ENCODE data around the gene CERS6. TPM values are rescaled to one million over a fixed set of nuclear protein-coding genes. Genes with fewer than 3 reads are reported as not detected.
"Not testable (repeated sequence)": the region's sequence is repeated elsewhere in the genome, so short reads cannot be mapped to it uniquely, and the experiment has no call there.

Gene CERS6
- total and polyA plus RNA-seq, 2 of the 8 experiments (the other 6 are each of a cell fraction or from before 2014, with no cell fraction given): 6.8 to 28.2 TPM

DNA sequence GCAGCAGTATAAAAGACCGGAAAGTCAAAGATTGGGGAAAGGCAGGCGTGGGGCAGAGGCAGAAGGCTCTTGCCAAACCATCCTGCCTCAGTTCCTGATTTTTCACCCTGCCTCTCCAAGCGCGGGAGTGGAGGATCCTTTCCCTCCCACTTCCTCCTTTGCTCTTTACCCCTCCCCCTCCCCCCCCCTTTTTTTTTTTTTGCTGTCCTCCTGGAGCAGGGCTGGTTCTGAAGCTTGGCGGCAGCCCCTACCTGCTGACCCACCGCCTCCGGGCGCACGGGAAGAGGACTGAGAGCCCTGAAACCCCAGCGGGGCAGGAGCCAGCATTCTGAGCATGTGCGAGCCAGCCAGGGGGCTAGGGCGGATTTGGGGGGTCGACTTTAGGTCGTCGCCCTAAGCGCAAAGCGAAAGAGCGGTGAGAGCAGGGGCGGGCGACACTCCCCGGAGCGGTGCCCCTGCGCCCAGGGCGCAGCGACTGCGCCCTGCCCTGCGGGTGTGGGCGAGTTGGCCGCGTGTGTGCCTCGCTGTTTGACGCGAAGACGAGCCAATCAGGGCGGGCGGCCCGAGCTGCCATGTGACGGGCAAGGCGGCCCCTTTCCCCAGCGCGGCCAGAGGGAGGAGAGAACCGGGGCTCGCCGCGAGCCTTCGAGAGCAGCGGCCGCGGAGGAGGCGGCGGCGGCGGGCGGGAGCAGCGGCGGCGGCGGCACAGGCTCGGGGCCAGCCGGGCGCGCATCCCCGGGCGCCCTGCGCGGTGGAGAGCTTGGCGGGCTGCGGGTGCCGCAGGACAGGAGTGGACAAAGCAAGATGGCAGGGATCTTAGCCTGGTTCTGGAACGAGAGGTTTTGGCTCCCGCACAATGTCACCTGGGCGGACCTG, at the start of gene CERS6 (continued):
- TF ChIP-seq CTBP2 (IDR thresholded peaks at IDR 0.05; ENCODE audit: borderline replicate concordance, insufficient read depth, insufficient read length, low read length): no peak
- TF ChIP-seq POLR2A (IDR thresholded peaks at IDR 0.05; ENCODE audit: control extremely low read depth in 1 of 2, low read depth in 2 of 2, low read length in 2 of 2): peak; percentile 48 to 80

GRCh38 chr2:168412301-168412700, 43.8 kb upstream of the CERS6 start:
- WGBS, 2 experiments (ENCODE audit: extremely low coverage in 1 of 2, insufficient coverage in 1 of 2, insufficient read length in 1 of 2, insufficient replicate concordance in 2 of 2, low coverage in 1 of 2, low lambda C conversion rate in 2 of 2, missing lambda C conversion rate in 1 of 2): 67% methylated on average over 5 of the region's 5 CpGs; no CpG with 5 or more reads in 1 of the 2 experiments
- H3K9me3 ChIP-seq (ENCODE audit: insufficient read depth in 2 of 2, low read depth in 1 of 2, low read length in 1 of 2): peaks cover 13 to 23% of the 10 kb centered on the region in 2 experiments
- H3K4me2 ChIP-seq (ENCODE audit: insufficient read depth in 1 of 2, low read depth in 2 of 2, low read length in 2 of 2); H2BK15ac ChIP-seq (ENCODE audit: low read length); H4K91ac ChIP-seq (replicated peaks; ENCODE audit: insufficient read length, low read length); H4K8ac ChIP-seq (ENCODE audit: extremely low read depth, insufficient read depth, low read length); H2AFZ ChIP-seq (ENCODE audit: low read length); H2BK12ac ChIP-seq (ENCODE audit: low read depth, low read length); H4K5ac ChIP-seq (ENCODE audit: insufficient read length, low read depth, low read length); H2AK5ac ChIP-seq (ENCODE audit: low read depth, low read length); H3K56ac ChIP-seq (replicated peaks; ENCODE audit: insufficient read length, low read depth, low read length); H3K79me2 ChIP-seq (ENCODE audit: control insufficient read depth in 1 of 2, insufficient read depth in 2 of 2, low read length in 2 of 2); H2BK5ac ChIP-seq (ENCODE audit: low read depth, low read length); FAIRE-seq; H2BK20ac ChIP-seq (ENCODE audit: low read length); H3K23me2 ChIP-seq (ENCODE audit: low read depth, low read length); H3K14ac ChIP-seq (ENCODE audit: insufficient read length); H3K18ac ChIP-seq (ENCODE audit: extremely low read depth, low read length); POLR2A ChIA-PET (ENCODE audit: partially characterized antibody); H4K20me1 ChIP-seq (replicated peaks in 1 of 2; ENCODE audit: control insufficient read depth in 1 of 2, insufficient read depth in 2 of 2, low read length in 2 of 2); H3K4ac ChIP-seq (replicated peaks; ENCODE audit: insufficient read length, low read depth, low read length); DNase-seq (ENCODE audit: low read depth in 1 of 2, low spot score in 2 of 2); H3K9ac ChIP-seq (replicated peaks in 1 of 4; ENCODE audit: extremely low read depth in 1 of 4, low read depth in 3 of 4, low read length in 3 of 4); H3K36me3 ChIP-seq (ENCODE audit: control insufficient read depth in 2 of 4, insufficient read depth in 4 of 4, low read length in 3 of 4); H3K4me1 ChIP-seq (replicated peaks in 1 of 4; ENCODE audit: control insufficient read depth in 3 of 4, insufficient read depth in 4 of 4, low read length in 3 of 4); H3K4me3 ChIP-seq (ENCODE audit: extremely low read depth in 1 of 4, insufficient read depth in 2 of 4, low read depth in 3 of 4, low read length in 4 of 4); H3K23ac ChIP-seq (ENCODE audit: insufficient read length); H3K27ac ChIP-seq (ENCODE audit: low read depth, low read length); H3K79me1 ChIP-seq (ENCODE audit: low read depth, low read length); H3K27me3 ChIP-seq (replicated peaks in 1 of 4; ENCODE audit: control insufficient read depth in 3 of 4, extremely low read depth in 1 of 4, insufficient read depth in 3 of 4, low read length in 3 of 4); H2BK120ac ChIP-seq (replicated peaks; ENCODE audit: low read depth, low read length): not testable (repeated sequence)
- CTCF ChIA-PET (ENCODE audit: partially characterized antibody): interaction anchor here (0.6 to 1.3 kb wide), 3 partner anchors 65 to 373 kb away, joined by 3 to 4 read pairs (median 4); no protein-coding TSS in a partner anchor
